Progenitor cell of endocrine pancreas (in vitro differentiated cells): Measurements from ENCODE around the gene MAPKAPK5. TPM values are rescaled to one million over a fixed set of nuclear protein-coding genes. Genes with fewer than 3 reads are reported as not detected.
A peak's percentile ranks its signal among the peaks of the same experiment; 100 is the strongest.

Experiments used
- DNase-seq: peaks from one replicate; pipeline ENCODE4 v3.0.0; 2021; ENCODE audit warnings: low spot score; ENCODE audit not compliant: unreplicated experiment
- H3K27ac Mint-ChIP-seq: 2 replicates; pipeline ENCODE4 v1.8.0; 2021; ENCODE audit warnings: mild to moderate bottlenecking, moderate library complexity, mixed read lengths
- H3K27me3 Mint-ChIP-seq: 2 replicates; pipeline ENCODE4 v1.8.0; 2021; ENCODE audit warnings: mixed read lengths
- H3K36me3 Mint-ChIP-seq: 2 replicates; pipeline ENCODE4 v1.8.0; 2022; ENCODE audit warnings: mixed read lengths; ENCODE audit not compliant: insufficient read depth
- H3K4me1 Mint-ChIP-seq: 2 replicates; pipeline ENCODE4 v1.8.0; 2021; ENCODE audit warnings: low read depth, mixed read lengths
- H3K4me3 Mint-ChIP-seq: 2 replicates; pipeline ENCODE4 v1.8.0; 2021; ENCODE audit warnings: low read depth, mild to moderate bottlenecking, moderate library complexity, mixed read lengths
- H3K9me3 Mint-ChIP-seq: 2 replicates; pipeline ENCODE4 v1.8.0; 2021; ENCODE audit warnings: low read depth, mixed read lengths
- total RNA-seq: library from RNA; stranded (reverse); gene quantifications from 2 replicates; pipeline ENCODE4 v1.2.1, GENCODE V29; 2021
- TF ChIP-seq, protein P1 (sequence below): fragments of 200-600 bp; sonication (generic); IDR thresholded peaks from one replicate; pipeline ENCODE4 v1.5.0; 2021; ENCODE audit warnings: antibody characterized with exemption, mild to moderate bottlenecking; ENCODE audit not compliant: unreplicated experiment

The MAPKAPK5 gene
- total RNA-seq, 1 donor from 2014 or later, result 71.5 TPM

GRCh38 chr12:111926631-111927030, 84.6 kb downstream of the MAPKAPK5 start:
- H3K4me3 Mint-ChIP-seq, result no peak overlapping the region
- no peak for DNase-seq
- TF ChIP-seq, protein P1, sequence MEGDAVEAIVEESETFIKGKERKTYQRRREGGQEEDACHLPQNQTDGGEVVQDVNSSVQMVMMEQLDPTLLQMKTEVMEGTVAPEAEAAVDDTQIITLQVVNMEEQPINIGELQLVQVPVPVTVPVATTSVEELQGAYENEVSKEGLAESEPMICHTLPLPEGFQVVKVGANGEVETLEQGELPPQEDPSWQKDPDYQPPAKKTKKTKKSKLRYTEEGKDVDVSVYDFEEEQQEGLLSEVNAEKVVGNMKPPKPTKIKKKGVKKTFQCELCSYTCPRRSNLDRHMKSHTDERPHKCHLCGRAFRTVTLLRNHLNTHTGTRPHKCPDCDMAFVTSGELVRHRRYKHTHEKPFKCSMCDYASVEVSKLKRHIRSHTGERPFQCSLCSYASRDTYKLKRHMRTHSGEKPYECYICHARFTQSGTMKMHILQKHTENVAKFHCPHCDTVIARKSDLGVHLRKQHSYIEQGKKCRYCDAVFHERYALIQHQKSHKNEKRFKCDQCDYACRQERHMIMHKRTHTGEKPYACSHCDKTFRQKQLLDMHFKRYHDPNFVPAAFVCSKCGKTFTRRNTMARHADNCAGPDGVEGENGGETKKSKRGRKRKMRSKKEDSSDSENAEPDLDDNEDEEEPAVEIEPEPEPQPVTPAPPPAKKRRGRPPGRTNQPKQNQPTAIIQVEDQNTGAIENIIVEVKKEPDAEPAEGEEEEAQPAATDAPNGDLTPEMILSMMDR, result no peak
- no peaks in the 10 kb centered on the region for H3K4me1 Mint-ChIP-seq
- no peak overlapping the region for H3K27ac Mint-ChIP-seq
- H3K9me3 Mint-ChIP-seq, result no peaks in the 10 kb centered on the region
- no peaks in the 10 kb centered on the region for H3K27me3 Mint-ChIP-seq
- H3K36me3 Mint-ChIP-seq, result no peaks in the 10 kb centered on the region

- TF ChIP-seq, protein P1, result no peak
- no peak overlapping the region for H3K27ac Mint-ChIP-seq
- no peaks in the 10 kb centered on the region for H3K36me3 Mint-ChIP-seq
- no peaks in the 10 kb centered on the region for H3K4me1 Mint-ChIP-seq
- H3K27me3 Mint-ChIP-seq, result no peaks in the 10 kb centered on the region
- H3K4me3 Mint-ChIP-seq, result no peak overlapping the region
- H3K9me3 Mint-ChIP-seq, result no peaks in the 10 kb centered on the region
- DNase-seq, result no peak
Observed at GRCh38 chr12:111927346-111927745, 85.3 kb downstream of the MAPKAPK5 start.

- H3K9me3 Mint-ChIP-seq, result no peaks in the 10 kb centered on the region
- TF ChIP-seq, protein P1, result no peak
- no peak overlapping the region for H3K4me3 Mint-ChIP-seq
- no peak for DNase-seq
- no peaks in the 10 kb centered on the region for H3K36me3 Mint-ChIP-seq
- no peak overlapping the region for H3K27ac Mint-ChIP-seq
- H3K4me1 Mint-ChIP-seq, result no peaks in the 10 kb centered on the region
- no peaks in the 10 kb centered on the region for H3K27me3 Mint-ChIP-seq
Observed at GRCh38 chr12:111932241-111932640, 90.2 kb downstream of the MAPKAPK5 start.

- Mint-ChIP-seq H3K27ac (no peak overlapping the region), H3K4me1 (no peaks in the 10 kb centered on the region), H3K9me3 (no peaks in the 10 kb centered on the region), H3K27me3 (no peaks in the 10 kb centered on the region), H3K36me3 (no peaks in the 10 kb centered on the region), H3K4me3 (no peak overlapping the region)
- TF ChIP-seq, protein P1, result no peak
- DNase-seq, result no peak
Observed at GRCh38 chr12:111936869-111937268, 94.8 kb downstream of the MAPKAPK5 start.

DNA sequence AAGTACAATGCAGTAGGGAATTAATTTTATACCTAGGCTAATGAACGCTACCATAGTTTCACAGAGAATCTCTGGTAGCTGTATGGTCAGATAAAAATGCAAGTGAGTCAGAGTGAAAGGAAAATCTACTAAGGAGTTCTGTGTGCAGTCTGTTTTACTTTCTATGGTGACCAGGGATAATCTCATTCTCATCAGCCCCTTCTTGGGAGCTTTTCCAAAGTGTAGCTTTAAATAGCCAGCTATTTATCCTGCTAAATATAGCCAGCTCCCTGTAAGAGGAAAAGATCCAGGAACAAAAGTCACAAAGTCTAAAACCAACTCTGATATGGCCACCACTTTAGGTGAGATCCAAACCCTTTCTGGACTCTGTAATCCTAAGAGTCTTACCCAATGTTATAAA, 95.4 kb downstream of the MAPKAPK5 start:
- Mint-ChIP-seq H3K27ac (no peak overlapping the region), H3K27me3 (no peaks in the 10 kb centered on the region), H3K36me3 (no peaks in the 10 kb centered on the region), H3K4me1 (no peaks in the 10 kb centered on the region), H3K9me3 (no peaks in the 10 kb centered on the region), H3K4me3 (no peak overlapping the region)
- DNase-seq, result no peak
- TF ChIP-seq, protein P1, result no peak

- no peaks in the 10 kb centered on the region for H3K36me3 Mint-ChIP-seq
- H3K9me3 Mint-ChIP-seq, result no peaks in the 10 kb centered on the region
- H3K4me3 Mint-ChIP-seq, result no peak overlapping the region
- TF ChIP-seq, protein P1, result no peak
- H3K27ac Mint-ChIP-seq, result peak overlapping the region; percentile 7
- no peaks in the 10 kb centered on the region for H3K27me3 Mint-ChIP-seq
- no peak for DNase-seq
- no peaks in the 10 kb centered on the region for H3K4me1 Mint-ChIP-seq
Observed at GRCh38 chr12:111942557-111942956, 100.5 kb downstream of the MAPKAPK5 start.
